BLaER1 (cell line): Measurements from ENCODE around the gene H6PD.

Source experiments
- H3K27ac ChIP-seq: shearing (Covaris generic); formaldehyde crosslinking; 2 replicates; pipeline ENCODE4 v1.8.1; 2022
- H3K27me3 ChIP-seq: shearing (Covaris generic); formaldehyde crosslinking; 2 replicates; pipeline ENCODE4 v1.8.1; 2022
- H3K36me3 ChIP-seq: shearing (Covaris generic); formaldehyde crosslinking; 2 replicates; pipeline ENCODE4 v1.8.1; 2022
- H3K4me1 ChIP-seq: shearing (Covaris generic); formaldehyde crosslinking; 2 replicates; pipeline ENCODE4 v1.8.1; 2022
- H3K4me2 ChIP-seq: shearing (Covaris generic); formaldehyde crosslinking; 2 replicates; pipeline ENCODE4 v1.8.1; 2022
- H3K4me3 ChIP-seq: shearing (Covaris generic); formaldehyde crosslinking; 2 replicates; pipeline ENCODE4 v1.8.1; 2022
- H3K9ac ChIP-seq: shearing (Covaris generic); formaldehyde crosslinking; 2 replicates; pipeline ENCODE4 v1.8.1; 2022
- H3K9me3 ChIP-seq: shearing (Covaris generic); formaldehyde crosslinking; 2 replicates; pipeline ENCODE4 v1.8.1; 2022
- H4K20me1 ChIP-seq: shearing (Covaris generic); formaldehyde crosslinking; 2 replicates; pipeline ENCODE4 v1.8.1; 2022
- Cebpa-rat ChIP-seq: shearing (Covaris generic); IDR thresholded peaks from 2 replicates; pipeline ENCODE4 v1.8.1; 2022

The H6PD gene

DNA sequence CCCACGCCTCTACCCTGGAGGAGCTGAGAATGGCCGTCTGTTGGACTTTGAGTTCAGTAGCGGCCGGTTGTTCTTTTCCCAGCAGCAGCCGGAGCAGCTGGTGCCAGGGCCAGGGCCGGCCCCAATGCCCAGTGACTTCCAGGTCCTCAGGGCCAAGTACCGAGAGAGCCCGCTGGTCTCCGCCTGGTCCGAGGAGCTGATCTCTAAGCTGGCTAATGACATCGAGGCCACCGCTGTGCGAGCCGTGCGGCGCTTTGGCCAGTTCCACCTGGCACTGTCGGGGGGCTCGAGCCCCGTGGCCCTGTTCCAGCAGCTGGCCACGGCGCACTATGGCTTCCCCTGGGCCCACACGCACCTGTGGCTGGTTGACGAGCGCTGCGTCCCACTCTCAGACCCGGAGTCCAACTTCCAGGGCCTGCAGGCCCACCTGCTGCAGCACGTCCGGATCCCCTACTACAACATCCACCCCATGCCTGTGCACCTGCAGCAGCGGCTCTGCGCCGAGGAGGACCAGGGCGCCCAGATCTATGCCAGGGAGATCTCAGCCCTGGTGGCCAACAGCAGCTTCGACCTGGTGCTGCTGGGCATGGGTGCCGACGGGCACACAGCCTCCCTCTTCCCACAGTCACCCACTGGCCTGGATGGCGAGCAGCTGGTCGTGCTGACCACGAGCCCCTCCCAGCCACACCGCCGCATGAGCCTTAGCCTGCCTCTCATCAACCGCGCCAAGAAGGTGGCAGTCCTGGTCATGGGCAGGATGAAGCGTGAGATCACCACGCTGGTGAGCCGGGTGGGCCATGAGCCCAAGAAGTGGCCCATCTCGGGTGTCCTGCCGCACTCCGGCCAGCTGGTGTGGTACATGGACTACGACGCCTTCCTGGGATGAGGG lies 29.7 kb downstream of the H6PD start:
- Histone ChIP-seq H3K27ac (no peak overlapping the region), H3K4me3 (no peak overlapping the region), H3K27me3 (no peaks in the 10 kb centered on the region), H3K9me3 (peaks cover 9% of the 10 kb centered on the region), H3K9ac (no peak overlapping the region), H3K4me1 (peaks cover 37% of the 10 kb centered on the region), H3K36me3 (peaks cover 54% of the 10 kb centered on the region), H4K20me1 (0 out of 2 replicates have a peak, but pooled peaks cover 8% of the 10 kb centered on the region), H3K4me2 (no peak overlapping the region)
- TF ChIP-seq Cebpa-rat = no peak

GRCh38 chr1:9265037-9265436 lies 30.5 kb downstream of the H6PD start:
- Histone ChIP-seq H4K20me1 (0 out of 2 replicates have a peak, but pooled peaks cover 16% of the 10 kb centered on the region), H3K27me3 (no peaks in the 10 kb centered on the region), H3K9me3 (peaks cover under 1% of the 10 kb centered on the region; the same call in 1 of the 2 replicates), H3K4me1 (peaks cover 45% of the 10 kb centered on the region), H3K27ac (no peak overlapping the region), H3K4me2 (no peak overlapping the region), H3K36me3 (peaks cover 54% of the 10 kb centered on the region), H3K9ac (no peak overlapping the region), H3K4me3 (no peak overlapping the region)
- TF ChIP-seq Cebpa-rat = no peak

GRCh38 chr1:9265968-9266367 lies 31.4 kb downstream of the H6PD start:
- peaks cover 54% of the 10 kb centered on the region for H3K4me1 ChIP-seq
- no peak for TF ChIP-seq Cebpa-rat
- no peaks in the 10 kb centered on the region for H3K9me3 ChIP-seq
- H4K20me1 ChIP-seq = 0 out of 2 replicates have a peak, but pooled peaks cover 21% of the 10 kb centered on the region
- H3K36me3 ChIP-seq = peaks cover 49% of the 10 kb centered on the region
- no peak overlapping the region for H3K9ac ChIP-seq
- H3K4me3 ChIP-seq = no peak overlapping the region
- H3K27me3 ChIP-seq = no peaks in the 10 kb centered on the region
- no peak overlapping the region for H3K27ac ChIP-seq
- peak overlapping the region; percentile 79 for H3K4me2 ChIP-seq

- Histone ChIP-seq H3K36me3 (peaks cover 38% of the 10 kb centered on the region), H3K27ac (no peak overlapping the region), H3K9ac (no peak overlapping the region), H3K4me3 (no peak overlapping the region), H3K4me2 (peak overlapping the region; percentile 79; the same call in 1 of the 2 replicates), H3K27me3 (no peaks in the 10 kb centered on the region), H4K20me1 (0 out of 2 replicates have a peak, but pooled peaks cover 21% of the 10 kb centered on the region), H3K4me1 (peaks cover 65% of the 10 kb centered on the region), H3K9me3 (no peaks in the 10 kb centered on the region)
- no peak for TF ChIP-seq Cebpa-rat
Observed at GRCh38 chr1:9267352-9267686, 32.7 kb downstream of the H6PD start.

GRCh38 chr1:9267827-9268581 lies 33.4 kb downstream of the H6PD start:
- Histone ChIP-seq H3K4me3 (no peak overlapping the region), H3K27me3 (no peaks in the 10 kb centered on the region), H3K4me2 (peak overlapping the region; percentile 79), H4K20me1 (0 out of 2 replicates have a peak, but pooled peaks cover 21% of the 10 kb centered on the region), H3K9ac (no peak overlapping the region), H3K4me1 (peaks cover 65% of the 10 kb centered on the region), H3K36me3 (peaks cover 32% of the 10 kb centered on the region), H3K9me3 (no peaks in the 10 kb centered on the region), H3K27ac (no peak overlapping the region)
- TF ChIP-seq Cebpa-rat = no peak

DNA sequence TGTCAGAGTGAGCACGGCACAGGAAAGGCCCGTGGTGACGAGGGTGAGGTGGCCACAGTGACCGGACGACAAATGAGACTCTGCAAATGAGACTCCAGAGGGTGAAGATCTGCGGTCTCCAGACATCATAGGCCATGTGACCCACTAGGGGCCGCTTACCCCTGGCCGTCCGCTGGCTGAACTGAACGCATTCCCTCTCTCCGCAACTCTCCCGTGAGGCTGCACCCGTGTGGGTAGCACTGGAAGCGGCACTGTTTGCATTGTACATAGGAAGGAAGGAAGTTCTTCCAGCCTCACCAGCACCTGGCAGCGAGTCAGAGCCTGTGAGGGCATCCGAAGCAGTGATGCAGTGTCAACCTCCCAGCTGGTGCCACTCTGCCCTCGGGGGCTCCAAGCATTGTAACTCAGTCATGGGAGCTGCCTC lies 34.5 kb downstream of the H6PD start:
- no peak overlapping the region for H3K4me3 ChIP-seq
- H3K27ac ChIP-seq = no peak overlapping the region
- no peak overlapping the region for H3K9ac ChIP-seq
- peaks cover 21% of the 10 kb centered on the region for H3K36me3 ChIP-seq
- H3K27me3 ChIP-seq = no peaks in the 10 kb centered on the region
- no peaks in the 10 kb centered on the region for H3K9me3 ChIP-seq
- H4K20me1 ChIP-seq = 0 out of 2 replicates have a peak, but pooled peaks cover 21% of the 10 kb centered on the region
- peaks cover 65% of the 10 kb centered on the region for H3K4me1 ChIP-seq
- H3K4me2 ChIP-seq = peak overlapping the region; percentile 79
- TF ChIP-seq Cebpa-rat = no peak

GRCh38 chr1:9269721-9270120 lies 35.1 kb downstream of the H6PD start:
- Histone ChIP-seq H3K9ac (no peak overlapping the region; the same call in 1 of the 2 replicates), H3K36me3 (peaks cover 14% of the 10 kb centered on the region), H3K27ac (no peak overlapping the region), H3K27me3 (no peaks in the 10 kb centered on the region), H3K4me2 (peak overlapping the region; percentile 79), H3K4me3 (no peak overlapping the region), H4K20me1 (0 out of 2 replicates have a peak, but pooled peaks cover 21% of the 10 kb centered on the region), H3K4me1 (peaks cover 65% of the 10 kb centered on the region), H3K9me3 (no peaks in the 10 kb centered on the region)
- TF ChIP-seq Cebpa-rat = no peak

DNA sequence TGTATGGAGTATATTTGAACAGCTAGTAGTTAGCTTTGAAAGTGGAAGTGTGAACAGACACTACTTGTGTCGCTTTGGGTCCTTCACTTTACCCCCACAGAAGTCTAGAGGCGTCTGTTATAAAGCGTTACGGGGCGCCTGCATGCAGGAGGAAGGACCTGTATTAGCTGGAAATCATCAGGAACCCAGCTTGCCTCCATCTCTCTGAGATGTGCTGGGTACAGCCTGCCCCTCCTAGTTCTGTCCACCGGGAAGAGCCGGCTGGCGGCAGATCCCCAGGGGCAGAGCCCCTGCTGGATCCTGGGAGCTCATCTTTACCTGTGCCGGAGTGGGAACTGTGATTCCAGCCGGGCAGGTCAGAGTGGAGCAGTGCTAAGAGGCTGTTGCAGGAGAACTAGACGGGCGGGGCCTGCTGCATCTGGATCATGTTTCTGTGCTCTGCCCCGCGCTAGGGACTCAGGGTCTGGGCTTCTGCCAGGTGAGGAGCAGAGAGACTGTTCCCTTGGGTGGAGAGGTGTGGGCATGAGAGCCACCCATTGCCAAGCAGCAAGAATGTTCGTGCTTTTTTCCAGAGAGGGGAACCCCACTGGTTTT lies 35.8 kb downstream of the H6PD start:
- H4K20me1 ChIP-seq = 0 out of 2 replicates have a peak, but pooled peaks cover 21% of the 10 kb centered on the region
- no peak overlapping the region for H3K4me3 ChIP-seq
- no peaks in the 10 kb centered on the region for H3K9me3 ChIP-seq
- H3K4me2 ChIP-seq = peak overlapping the region; percentile 37
- peaks cover 8% of the 10 kb centered on the region; the same call in 1 of the 2 replicates for H3K36me3 ChIP-seq
- no peak for TF ChIP-seq Cebpa-rat
- H3K27ac ChIP-seq = no peak overlapping the region
- H3K27me3 ChIP-seq = no peaks in the 10 kb centered on the region
- peaks cover 70% of the 10 kb centered on the region for H3K4me1 ChIP-seq
- no peak overlapping the region for H3K9ac ChIP-seq

DNA sequence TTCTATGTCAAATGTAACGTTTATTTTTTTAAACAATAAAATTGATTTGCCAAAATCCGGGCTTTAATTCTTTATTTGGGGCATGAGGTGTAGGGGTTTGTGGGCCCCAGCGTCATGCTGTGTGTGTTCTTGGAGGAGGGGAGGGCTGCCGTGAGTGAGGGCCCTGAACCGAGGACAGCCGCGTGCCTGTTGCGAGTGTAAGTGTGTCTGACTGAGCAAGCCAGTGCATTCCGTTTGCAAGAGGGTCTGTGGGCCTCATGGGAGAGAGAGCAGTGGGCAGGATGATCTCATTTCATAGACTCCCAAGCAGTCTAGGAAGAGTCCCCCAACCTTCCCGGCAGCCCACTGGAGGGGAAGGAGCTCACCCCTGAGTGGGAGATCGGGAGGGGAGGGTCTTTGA lies 36.7 kb downstream of the H6PD start:
- no peak overlapping the region for H3K4me3 ChIP-seq
- H3K36me3 ChIP-seq = no peaks in the 10 kb centered on the region
- H3K9ac ChIP-seq = no peak overlapping the region; the same call in 1 of the 2 replicates
- no peak overlapping the region for H3K27ac ChIP-seq
- H3K4me1 ChIP-seq = peaks cover 72% of the 10 kb centered on the region
- TF ChIP-seq Cebpa-rat = no peak
- 0 out of 2 replicates have a peak, but pooled peaks cover 21% of the 10 kb centered on the region for H4K20me1 ChIP-seq
- no peaks in the 10 kb centered on the region for H3K27me3 ChIP-seq
- peak overlapping the region; percentile 37 for H3K4me2 ChIP-seq
- H3K9me3 ChIP-seq = no peaks in the 10 kb centered on the region
